ENCODE data around the gene EFCAB6.

EFCAB6 gene

GRCh38 chr22:43829904-43830851, 18.1 kb upstream of the EFCAB6 start:
- no peak for DNase-seq

GRCh38 chr22:43828998-43829782, 17.1 kb upstream of the EFCAB6 start:
- DNase-seq: no peak

- DNase-seq: no peak
These were observed 16.6 kb upstream of the EFCAB6 start for GRCh38 chr22:43828725-43828997.

- DNase-seq: no peak
These were observed 16.0 kb upstream of the EFCAB6 start for GRCh38 chr22:43827926-43828724.

GRCh38 chr22:43827003-43827735, 15.1 kb upstream of the EFCAB6 start:
- DNase-seq: no peak

GRCh38 chr22:43826142-43827002, 14.3 kb upstream of the EFCAB6 start:
- DNase-seq: no peak

- DNase-seq: no peak
These were observed 13.5 kb upstream of the EFCAB6 start for GRCh38 chr22:43825651-43826050.

- no peak for DNase-seq
These were observed 12.8 kb upstream of the EFCAB6 start for GRCh38 chr22:43824724-43825420.

GRCh38 chr22:43823911-43824665, 12.0 kb upstream of the EFCAB6 start:
- no peak for DNase-seq

- no peak for DNase-seq
These were observed 11.3 kb upstream of the EFCAB6 start for GRCh38 chr22:43823353-43823908.

DNA sequence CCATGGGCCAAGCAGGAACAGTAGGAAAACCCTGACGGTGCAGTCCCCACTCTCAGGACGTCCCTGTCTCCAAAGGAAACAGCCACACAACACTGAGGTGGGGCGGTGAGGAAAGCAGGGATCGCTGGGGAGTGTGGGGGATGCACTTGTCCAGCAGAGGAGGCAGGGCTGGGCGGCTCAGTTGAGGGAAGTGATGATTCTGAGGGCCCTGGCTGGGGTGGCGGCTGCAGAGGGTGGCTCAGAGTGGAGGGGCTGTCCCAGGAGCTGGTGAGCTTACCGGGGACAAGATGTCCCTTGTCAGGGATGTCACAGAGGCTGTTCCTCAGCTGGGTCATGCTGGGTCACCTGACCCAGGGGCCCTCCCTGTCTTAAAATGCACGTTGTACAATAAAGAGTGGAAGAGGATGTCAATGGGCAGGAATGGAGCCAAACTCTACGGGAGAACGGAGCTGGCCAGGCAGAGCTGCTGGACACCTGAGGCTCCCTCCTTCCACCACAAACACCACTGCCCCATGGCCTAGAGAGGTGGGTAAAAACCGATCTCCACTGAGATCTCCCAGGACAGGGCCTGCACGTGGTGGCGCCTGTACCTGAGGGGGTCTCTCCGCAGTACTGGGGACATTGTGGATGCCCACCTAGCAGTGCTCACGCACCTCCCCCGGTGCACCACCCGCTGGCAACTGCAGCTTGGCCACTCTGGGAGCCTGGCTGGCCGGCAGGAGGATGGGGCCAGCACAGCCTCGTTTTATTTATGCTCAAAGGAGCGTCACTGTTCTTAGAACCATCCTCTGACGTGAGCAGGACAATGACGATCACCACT, 9.7 kb upstream of the EFCAB6 start:
- no peak for DNase-seq

GRCh38 chr22:43820651-43821305, 8.7 kb upstream of the EFCAB6 start:
- no peak for DNase-seq

DNA sequence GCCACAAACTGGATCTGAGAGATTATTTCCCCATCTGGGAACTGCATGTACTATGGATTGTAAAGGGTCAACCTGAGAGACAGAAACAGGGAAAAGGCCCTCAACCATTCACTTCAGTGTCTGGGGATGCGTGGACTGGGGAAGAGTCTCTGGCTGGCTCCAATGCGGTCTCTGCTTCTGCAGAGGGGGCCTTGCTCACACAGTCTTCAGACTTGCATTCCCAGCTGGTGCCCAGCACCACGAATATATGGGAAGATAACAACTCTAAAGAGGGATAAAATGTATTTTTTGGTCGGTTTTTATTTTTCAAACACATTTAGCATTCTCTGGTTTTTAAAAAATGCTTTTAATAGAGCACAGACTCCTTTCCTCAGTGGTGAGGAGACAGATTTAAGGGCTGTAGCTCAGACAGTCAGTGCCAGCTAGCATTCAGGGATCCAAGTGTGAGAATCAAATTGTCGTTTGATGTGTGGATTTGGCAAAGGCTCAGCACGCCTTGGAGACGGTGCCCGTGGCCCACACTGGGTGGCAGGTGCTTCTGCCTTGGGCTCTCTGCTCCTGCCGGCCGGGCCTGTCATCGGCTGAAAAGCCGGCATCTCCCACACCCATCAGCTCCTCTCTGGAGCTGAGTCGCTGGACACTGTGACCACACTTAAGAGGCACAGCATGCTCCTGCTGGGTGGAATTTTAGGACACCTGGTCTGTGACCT, 8.0 kb upstream of the EFCAB6 start:
- DNase-seq: no peak

GRCh38 chr22:43819421-43819921, 7.4 kb upstream of the EFCAB6 start:
- no peak for DNase-seq

DNA sequence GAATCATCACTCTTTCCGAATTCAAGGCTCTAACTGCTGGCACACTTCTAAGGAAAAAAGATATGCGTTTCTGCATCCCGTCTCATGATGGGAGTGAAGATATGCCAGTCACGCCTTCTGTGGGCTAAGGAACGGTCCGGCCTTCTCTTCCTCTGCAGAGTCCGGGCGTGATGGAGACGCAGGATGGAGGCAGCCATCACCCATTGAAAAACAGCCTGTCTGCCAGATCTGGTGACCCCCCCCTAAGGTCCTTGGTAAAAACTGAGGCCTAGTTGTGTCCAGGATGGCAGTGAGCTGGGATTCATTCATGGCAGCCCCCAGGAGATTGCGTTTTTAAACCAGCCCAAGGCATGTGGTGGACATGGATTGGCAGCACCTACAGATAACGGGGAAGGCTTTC, 6.9 kb upstream of the EFCAB6 start:
- DNase-seq: no peak

- no peak for DNase-seq
These were observed 5.3 kb upstream of the EFCAB6 start for GRCh38 chr22:43817402-43817801.

DNA sequence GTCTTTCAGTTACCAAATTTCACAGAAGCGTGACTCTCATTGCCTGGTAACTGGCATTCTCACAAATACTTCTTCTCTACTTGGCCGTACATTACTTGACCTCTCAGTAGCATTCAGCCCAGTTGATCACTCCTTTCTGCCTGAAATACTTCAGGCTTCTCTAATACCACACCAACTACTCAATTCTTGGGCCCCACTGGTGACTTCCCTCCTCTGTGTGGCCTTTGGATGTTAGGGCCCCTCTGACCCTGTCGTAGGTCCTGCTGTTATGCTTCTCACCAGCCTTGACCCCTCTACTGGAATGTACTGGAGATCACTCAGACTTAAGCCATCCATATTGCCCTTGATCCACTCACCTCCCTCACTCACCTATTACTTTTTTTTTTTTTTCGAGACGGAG, 2.2 kb upstream of the EFCAB6 start:
- no peak for DNase-seq

DNA sequence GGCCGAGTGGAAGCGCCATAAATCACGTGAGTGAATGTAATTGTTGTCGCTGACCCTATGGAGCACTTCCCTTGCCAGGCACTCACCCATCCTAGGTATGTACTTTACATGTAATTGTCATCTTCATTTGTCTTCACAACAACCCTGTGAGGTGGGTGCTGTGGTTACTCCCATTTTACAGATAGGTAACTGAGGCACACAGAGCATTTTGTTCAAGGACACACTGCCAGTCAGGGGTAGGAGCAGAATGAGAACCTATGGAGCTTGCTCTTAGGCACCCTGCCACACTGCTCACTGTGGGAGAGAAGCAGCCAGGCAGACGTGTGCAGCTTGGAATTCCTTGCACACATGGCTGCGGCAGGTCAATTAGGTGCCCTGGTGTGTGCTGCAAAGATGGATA, 785 bp upstream of the EFCAB6 start:
- DNase-seq: no peak

Data from stimulated activated CD4-positive, alpha-beta T cell treated with anti-CD3 and anti-CD28 coated beads, Interleukin-12 subunit alpha, Interleukin-12 subunit beta, amount 100 ng/mL, for 4 hours (primary cell).